H1 (cell line): ENCODE results near the gene LEFTY1. TPM values are rescaled to one million over a fixed set of nuclear protein-coding genes. Genes with fewer than 3 reads are reported as not detected.

ENCODE experiments used
- GABPA ChIP-seq: IDR thresholded peaks from 2 replicates; pipeline ENCODE4 v1.6.1; 2011; ENCODE audit warnings: mild to moderate bottlenecking, low read length, moderate library complexity, borderline replicate concordance; ENCODE audit not compliant: insufficient read depth
- HDAC2 ChIP-seq, 2 experiments: fragments of 300-600 bp in 1 of 2; sonication (generic) in 1 of 2; IDR thresholded peaks; 2 replicates each; pipeline ENCODE4 v1.6.1; 2011 to 2012; ENCODE audit warnings: low read depth in 2 of 2, low read length in 2 of 2, mild to moderate bottlenecking in 2 of 2, moderate library complexity in 2 of 2, borderline replicate concordance in 1 of 2, inconsistent platforms in 1 of 2
- JUND ChIP-seq: IDR thresholded peaks from 2 replicates; pipeline ENCODE4 v1.6.1; 2011; ENCODE audit warnings: mild to moderate bottlenecking, improper control_type of control experiment, low read length
- NRF1 ChIP-seq: IDR thresholded peaks from 2 replicates; pipeline ENCODE4 v1.6.1; 2011; ENCODE audit warnings: mild to moderate bottlenecking, low read depth, low read length, improper control_type of control experiment
- POLR2AphosphoS5 ChIP-seq: IDR thresholded peaks from 2 replicates; pipeline ENCODE4 v1.6.1; 2011; ENCODE audit warnings: low read depth, low read length
- SIN3A ChIP-seq, 2 experiments: IDR thresholded peaks in 1 of 2; conservative IDR thresholded peaks in 1 of 2; 2 replicates each; pipeline ENCODE4 v1.6.1; 2011 to 2012; ENCODE audit warnings: low read length in 2 of 2, improper control_type of control experiment in 1 of 2, low read depth in 1 of 2, mild to moderate bottlenecking in 1 of 2
- SIRT6 ChIP-seq: IDR thresholded peaks from one replicate; pipeline ENCODE4 v1.7.1; 2012; ENCODE audit warnings: low read length, inconsistent platforms
- SP4 ChIP-seq: IDR thresholded peaks from 2 replicates; pipeline ENCODE4 v1.6.1; 2012; ENCODE audit warnings: low read length, inconsistent platforms
- TAF7 ChIP-seq: optimal IDR thresholded peaks from 2 replicates; pipeline ENCODE3; 2011; ENCODE audit warnings: low read depth, mild to moderate bottlenecking, inconsistent platforms, low read length, moderate library complexity, borderline replicate concordance
- polyA plus RNA-seq, 7 experiments: library from polyadenylated mRNA; depleted of rRNA in 3 of 7; stranded (reverse) in 5 of 7; unstranded in 2 of 7; fragments of >200 nt in 5 of 7; fragments of 200-250 nt in 2 of 7; gene quantifications; 1 replicate in 5 of 7; 2 replicates in 1 of 7; 4 replicates in 1 of 7; pipeline versions ENCODE4 v1.2.1 to v1.2.3, GENCODE V29; 2011 to 2013; ENCODE audit warnings: missing spikeins in 2 of 7, mixed read lengths in 2 of 7
- total RNA-seq: library from RNA; stranded (reverse); fragmentation: NEBNext Ultra II Directional; extraction: Animal tissue kit (Norgen Biotek cat#: 25700); gene quantifications from 2 replicates; pipeline ENCODE4 v1.2.1, GENCODE V29; 2021
- TF ChIP-seq, protein P1 (sequence below): fragments of 300-600 bp; sonication (generic); IDR thresholded peaks from 2 replicates; pipeline ENCODE4 v1.7.1; 2012; ENCODE audit warnings: low read length, moderate library complexity, mild to moderate bottlenecking, inconsistent platforms; ENCODE audit not compliant: insufficient replicate concordance

LEFTY1 gene
- total and polyA plus RNA-seq, 2 of the 8 experiments (the other 6 are each of a cell fraction or from before 2014, with no cell fraction given): 4.5 to 11.7 TPM

GRCh38 chr1:225899044-225899925, 10.3 kb upstream of the LEFTY1 start (continued):
- TF ChIP-seq, protein P1, sequence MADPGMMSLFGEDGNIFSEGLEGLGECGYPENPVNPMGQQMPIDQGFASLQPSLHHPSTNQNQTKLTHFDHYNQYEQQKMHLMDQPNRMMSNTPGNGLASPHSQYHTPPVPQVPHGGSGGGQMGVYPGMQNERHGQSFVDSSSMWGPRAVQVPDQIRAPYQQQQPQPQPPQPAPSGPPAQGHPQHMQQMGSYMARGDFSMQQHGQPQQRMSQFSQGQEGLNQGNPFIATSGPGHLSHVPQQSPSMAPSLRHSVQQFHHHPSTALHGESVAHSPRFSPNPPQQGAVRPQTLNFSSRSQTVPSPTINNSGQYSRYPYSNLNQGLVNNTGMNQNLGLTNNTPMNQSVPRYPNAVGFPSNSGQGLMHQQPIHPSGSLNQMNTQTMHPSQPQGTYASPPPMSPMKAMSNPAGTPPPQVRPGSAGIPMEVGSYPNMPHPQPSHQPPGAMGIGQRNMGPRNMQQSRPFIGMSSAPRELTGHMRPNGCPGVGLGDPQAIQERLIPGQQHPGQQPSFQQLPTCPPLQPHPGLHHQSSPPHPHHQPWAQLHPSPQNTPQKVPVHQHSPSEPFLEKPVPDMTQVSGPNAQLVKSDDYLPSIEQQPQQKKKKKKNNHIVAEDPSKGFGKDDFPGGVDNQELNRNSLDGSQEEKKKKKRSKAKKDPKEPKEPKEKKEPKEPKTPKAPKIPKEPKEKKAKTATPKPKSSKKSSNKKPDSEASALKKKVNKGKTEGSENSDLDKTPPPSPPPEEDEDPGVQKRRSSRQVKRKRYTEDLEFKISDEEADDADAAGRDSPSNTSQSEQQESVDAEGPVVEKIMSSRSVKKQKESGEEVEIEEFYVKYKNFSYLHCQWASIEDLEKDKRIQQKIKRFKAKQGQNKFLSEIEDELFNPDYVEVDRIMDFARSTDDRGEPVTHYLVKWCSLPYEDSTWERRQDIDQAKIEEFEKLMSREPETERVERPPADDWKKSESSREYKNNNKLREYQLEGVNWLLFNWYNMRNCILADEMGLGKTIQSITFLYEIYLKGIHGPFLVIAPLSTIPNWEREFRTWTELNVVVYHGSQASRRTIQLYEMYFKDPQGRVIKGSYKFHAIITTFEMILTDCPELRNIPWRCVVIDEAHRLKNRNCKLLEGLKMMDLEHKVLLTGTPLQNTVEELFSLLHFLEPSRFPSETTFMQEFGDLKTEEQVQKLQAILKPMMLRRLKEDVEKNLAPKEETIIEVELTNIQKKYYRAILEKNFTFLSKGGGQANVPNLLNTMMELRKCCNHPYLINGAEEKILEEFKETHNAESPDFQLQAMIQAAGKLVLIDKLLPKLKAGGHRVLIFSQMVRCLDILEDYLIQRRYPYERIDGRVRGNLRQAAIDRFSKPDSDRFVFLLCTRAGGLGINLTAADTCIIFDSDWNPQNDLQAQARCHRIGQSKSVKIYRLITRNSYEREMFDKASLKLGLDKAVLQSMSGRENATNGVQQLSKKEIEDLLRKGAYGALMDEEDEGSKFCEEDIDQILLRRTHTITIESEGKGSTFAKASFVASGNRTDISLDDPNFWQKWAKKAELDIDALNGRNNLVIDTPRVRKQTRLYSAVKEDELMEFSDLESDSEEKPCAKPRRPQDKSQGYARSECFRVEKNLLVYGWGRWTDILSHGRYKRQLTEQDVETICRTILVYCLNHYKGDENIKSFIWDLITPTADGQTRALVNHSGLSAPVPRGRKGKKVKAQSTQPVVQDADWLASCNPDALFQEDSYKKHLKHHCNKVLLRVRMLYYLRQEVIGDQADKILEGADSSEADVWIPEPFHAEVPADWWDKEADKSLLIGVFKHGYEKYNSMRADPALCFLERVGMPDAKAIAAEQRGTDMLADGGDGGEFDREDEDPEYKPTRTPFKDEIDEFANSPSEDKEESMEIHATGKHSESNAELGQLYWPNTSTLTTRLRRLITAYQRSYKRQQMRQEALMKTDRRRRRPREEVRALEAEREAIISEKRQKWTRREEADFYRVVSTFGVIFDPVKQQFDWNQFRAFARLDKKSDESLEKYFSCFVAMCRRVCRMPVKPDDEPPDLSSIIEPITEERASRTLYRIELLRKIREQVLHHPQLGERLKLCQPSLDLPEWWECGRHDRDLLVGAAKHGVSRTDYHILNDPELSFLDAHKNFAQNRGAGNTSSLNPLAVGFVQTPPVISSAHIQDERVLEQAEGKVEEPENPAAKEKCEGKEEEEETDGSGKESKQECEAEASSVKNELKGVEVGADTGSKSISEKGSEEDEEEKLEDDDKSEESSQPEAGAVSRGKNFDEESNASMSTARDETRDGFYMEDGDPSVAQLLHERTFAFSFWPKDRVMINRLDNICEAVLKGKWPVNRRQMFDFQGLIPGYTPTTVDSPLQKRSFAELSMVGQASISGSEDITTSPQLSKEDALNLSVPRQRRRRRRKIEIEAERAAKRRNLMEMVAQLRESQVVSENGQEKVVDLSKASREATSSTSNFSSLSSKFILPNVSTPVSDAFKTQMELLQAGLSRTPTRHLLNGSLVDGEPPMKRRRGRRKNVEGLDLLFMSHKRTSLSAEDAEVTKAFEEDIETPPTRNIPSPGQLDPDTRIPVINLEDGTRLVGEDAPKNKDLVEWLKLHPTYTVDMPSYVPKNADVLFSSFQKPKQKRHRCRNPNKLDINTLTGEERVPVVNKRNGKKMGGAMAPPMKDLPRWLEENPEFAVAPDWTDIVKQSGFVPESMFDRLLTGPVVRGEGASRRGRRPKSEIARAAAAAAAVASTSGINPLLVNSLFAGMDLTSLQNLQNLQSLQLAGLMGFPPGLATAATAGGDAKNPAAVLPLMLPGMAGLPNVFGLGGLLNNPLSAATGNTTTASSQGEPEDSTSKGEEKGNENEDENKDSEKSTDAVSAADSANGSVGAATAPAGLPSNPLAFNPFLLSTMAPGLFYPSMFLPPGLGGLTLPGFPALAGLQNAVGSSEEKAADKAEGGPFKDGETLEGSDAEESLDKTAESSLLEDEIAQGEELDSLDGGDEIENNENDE: no peak
- TF ChIP-seq TAF7 (no peak), SP4 (no peak), SIRT6 (no peak), JUND (no peak), POLR2AphosphoS5 (no peak), SIN3A (conservative IDR thresholded peaks at IDR 0.05 in 1 of 2, IDR thresholded peaks at IDR 0.05 in 1 of 2; ENCODE audit: low read depth in 1 of 2, low read length in 2 of 2) (no peak), HDAC2 (IDR thresholded peaks at IDR 0.05; ENCODE audit: borderline replicate concordance in 1 of 2, low read depth in 2 of 2, low read length in 2 of 2) (no peak), NRF1 (no peak), GABPA (no peak)
